HG02840 (cell line): Measurements from ENCODE around the gene PRC1.

Source experiments
- ATAC-seq: cut with Tn5 transposase; IDR thresholded peaks from one replicate; pipeline ENCODE4 v1.9.1; 2021; ENCODE audit warnings: mild to moderate bottlenecking, moderate library complexity, moderate number of reproducible peaks; ENCODE audit not compliant: unreplicated experiment, low FRiP score

Gene PRC1

DNA sequence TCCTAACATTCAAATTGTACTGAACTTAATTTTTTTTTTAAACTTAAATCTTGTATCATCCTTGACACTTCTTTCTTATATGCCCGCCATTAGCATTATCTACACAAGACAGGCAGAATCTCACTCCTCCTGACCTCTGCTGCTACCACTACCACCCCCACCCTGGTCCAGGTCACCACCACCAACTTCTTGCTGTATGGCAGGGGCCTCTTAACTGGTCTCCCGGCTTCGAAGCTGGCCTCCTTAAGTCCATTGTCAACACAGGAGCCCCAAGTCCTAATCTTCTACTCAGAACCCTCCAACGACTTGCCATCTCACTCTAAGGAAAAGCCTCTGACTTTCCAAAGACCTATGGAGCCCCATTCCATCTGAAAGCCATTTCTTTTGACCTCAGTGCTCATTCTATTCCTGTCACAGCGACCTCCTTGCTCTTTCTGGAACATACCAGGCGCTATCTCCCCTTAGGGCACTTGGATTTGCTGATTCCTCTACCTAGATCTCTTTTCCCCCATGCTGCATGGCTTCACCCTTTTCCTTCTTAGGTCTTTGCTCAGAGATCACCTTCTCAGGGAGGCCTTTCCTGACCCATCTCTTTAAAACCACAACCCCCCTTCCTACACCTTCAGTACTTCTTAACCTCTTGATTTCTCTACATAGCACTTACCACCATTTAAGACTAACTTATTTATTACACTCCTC, 2.6 kb downstream of the PRC1 start:
- no peak for ATAC-seq

DNA sequence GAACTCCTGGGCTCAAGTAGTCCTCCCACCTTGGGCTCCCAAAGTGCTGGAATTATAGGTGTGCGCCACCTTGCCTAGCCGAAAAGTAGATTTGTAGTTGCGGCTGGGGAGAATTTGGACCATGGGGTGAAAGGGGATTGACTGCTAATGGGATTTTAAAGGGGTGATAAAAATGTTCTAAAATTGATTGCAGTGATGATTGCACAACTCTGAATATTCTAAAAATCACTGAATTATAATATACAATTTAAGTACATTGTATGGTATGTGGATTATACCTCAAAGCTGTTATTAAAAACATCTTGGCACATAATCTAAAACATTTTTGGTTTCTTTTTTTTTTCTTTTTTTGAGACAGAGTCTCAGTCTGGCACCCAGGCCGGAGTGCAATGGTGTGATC, 3.9 kb downstream of the PRC1 start:
- ATAC-seq = no peak

DNA sequence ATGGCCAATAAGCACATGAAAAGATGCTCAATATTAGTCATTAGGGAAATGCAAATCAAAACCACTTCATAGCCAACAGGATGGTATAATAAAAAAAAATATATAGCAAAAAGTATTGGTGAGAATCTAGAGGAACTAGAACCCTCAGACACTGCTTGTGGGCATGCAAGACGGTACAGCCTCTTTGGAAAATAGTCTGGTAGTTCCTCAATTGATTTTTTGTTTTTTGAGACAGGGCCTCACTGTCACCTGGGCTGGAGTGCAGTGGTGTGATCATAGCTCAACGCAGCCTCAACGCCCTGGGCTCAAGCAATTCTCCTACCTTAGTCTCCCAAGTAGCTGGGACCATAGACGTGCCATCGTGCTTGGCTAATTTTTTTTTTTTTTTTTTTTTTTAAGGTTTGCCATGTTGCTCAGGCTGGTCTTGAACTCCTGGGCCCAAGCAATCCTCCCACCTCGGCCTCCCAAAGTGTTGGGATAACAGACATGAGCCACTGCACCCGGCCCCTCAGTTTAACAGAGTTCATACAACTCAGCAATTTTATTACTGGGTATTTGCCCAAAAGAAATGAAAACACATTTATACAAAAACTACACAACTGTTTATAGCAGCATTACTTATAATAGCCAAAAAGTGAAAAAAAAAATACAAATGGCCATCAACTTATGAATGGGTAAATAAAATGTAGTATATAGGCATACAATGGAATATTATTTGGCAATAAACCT, 5.1 kb downstream of the PRC1 start:
- ATAC-seq = no peak

DNA sequence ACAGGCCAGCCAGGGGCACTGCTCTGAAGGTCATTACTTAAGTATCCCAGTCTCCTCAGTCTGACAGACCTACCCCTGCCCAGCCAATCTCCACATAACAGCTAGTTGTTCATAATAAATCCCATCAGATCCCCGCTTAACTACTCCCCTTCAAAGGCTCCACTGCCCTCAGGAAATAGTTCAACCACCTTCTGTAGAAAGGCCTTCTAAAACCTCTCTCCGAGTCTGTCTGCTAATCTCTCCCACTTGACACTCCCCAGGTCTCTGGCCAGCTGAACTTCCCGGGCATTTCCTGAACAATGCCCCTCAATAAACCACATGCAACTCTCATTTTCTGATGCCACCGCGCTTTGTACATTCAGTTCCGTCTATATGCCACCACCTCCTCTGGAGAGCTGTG, 6.0 kb downstream of the PRC1 start:
- no peak for ATAC-seq

DNA sequence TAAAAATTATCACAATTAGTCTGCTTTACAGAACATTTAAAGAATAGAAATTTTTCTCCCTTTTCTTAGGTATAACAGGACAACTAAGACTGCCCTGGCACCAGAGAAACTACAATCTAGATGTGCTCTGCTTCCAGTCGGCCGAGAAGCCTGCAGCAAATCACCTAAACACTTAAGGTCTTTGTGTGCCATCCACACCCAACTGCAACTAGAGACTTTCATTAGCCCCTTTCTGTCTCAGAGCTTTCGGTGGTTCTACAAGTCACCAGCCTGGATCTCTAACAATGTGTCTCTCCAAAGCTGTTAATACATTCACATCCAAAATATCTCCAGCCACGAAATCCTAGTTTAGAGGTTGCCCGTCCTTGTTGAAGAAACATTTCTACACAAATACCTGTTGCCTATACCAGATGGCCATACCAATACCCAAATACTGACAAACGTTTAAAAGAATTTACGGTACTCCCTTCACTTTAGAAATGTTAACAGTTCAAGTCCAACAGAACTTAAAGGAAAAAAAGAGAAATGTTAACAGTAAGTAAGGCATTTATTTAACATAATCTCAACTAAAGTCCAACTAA, 6.7 kb downstream of the PRC1 start:
- ATAC-seq = no peak

DNA sequence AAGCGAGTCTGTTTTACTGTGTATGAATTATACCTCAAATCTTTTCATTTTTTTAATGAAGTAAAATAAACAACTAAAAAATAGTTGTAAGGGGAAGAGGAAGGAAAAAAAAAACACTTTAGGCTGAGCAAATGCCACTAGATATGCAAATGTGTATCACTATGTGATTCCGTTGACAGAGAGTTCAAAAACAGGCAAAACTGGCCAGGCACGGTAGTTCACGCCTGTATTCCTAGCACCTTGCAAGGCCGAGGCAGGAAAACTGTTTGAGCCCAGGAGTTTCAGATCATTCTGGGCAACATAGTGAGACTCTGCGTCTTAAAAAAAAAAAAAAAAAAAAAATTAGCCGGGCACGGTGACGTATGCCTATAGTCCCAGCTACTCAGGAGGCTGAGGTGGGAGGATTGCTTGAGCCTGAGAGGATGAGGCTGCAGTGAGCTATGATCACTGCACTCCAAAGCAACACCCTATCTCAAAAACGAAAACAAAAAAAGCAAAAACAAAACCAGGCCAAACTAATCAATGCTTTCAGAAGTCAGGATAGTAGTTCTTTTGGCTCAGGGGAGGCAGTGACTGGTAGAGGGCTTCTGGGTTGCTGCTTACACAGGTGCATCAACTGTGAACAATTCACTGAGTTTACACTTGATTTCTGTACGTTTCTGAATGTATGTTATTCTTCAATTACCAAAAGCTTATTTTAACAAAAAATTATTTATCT, 7.4 kb downstream of the PRC1 start:
- ATAC-seq = no peak

DNA sequence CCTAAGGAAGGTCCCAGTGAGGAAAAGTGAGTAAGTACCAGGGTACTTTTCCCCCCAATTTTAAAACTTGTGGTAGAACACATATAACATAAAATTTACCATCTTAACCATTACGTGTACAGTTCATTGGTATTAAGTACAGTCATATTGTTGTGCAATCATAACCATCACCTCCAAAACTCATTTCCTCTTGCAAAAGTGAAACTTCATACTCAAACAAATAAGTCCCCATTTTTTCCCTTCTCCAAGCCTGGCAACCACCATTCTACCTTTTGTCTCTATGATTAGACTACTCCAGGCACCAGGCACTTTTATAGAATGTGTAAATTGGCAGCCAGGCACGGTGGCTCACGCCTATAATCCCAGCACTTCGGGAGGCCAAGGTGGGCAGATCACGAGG, 12.2 kb downstream of the PRC1 start:
- ATAC-seq = no peak

DNA sequence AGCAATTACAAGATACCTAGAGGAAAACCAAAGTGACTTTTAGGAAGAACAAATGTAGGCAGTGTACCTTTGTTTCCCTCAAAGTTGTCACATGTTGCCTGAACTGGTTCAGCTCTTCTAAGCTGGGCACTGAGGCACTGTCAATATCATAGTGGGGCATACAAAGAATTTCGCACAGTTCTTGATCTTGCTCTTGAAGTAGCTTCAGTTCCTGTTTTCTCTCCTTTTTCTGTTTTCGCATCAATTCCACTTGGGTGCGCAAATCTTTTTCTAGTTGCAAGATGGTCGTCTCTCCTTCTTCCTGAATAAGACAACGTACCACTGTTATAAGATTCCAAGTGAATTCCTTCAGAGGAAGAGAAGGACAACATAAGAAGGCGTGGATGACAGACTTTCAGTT, 12.7 kb downstream of the PRC1 start:
- no peak for ATAC-seq

DNA sequence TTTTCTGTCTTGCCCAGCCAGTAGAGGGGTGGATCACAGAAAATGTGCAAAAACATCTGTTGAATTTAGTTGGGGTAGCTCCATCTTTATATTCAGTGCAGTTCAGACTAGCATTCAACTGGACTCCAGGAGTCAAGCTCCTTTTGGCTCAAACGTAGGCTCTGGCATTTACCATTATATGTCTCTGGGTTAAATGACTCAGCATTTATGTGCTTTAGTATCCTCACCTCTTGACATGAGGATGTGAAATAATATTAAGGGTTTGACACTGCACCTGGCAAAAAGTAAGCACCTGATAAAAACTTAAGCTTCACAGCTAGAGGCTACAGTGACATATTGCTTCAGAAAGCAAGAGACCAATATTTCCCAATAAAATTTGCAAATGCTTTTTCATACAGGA, 14.8 kb downstream of the PRC1 start:
- ATAC-seq = no peak

DNA sequence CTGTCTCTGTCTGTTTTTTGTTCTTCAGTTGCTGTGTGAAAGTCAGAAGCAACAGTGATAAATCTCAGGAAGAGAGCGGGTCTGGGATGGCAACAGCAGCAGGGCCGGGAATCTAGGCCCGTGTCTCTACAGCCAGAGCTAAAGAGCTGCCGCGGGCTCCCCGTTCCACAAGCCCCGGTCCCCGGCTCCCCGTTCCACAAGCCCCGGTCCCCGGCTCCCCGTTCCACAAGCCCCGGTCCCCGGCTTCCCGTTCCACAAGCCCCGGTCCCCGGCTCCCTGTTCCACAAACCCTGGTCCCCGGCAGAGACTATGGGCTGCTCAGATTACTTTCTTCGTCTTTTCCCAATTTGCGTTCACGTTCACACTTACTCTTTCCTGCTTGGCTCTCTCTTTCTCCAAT, 20.1 kb downstream of the PRC1 start:
- no peak for ATAC-seq

- no peak for ATAC-seq
These were observed 22.2 kb downstream of the PRC1 start for GRCh38 chr15:90972133-90972532.

GRCh38 chr15:90970274-90970673, 24.1 kb downstream of the PRC1 start:
- no peak for ATAC-seq

GRCh38 chr15:90968434-90968833, 25.9 kb downstream of the PRC1 start:
- no peak for ATAC-seq

DNA sequence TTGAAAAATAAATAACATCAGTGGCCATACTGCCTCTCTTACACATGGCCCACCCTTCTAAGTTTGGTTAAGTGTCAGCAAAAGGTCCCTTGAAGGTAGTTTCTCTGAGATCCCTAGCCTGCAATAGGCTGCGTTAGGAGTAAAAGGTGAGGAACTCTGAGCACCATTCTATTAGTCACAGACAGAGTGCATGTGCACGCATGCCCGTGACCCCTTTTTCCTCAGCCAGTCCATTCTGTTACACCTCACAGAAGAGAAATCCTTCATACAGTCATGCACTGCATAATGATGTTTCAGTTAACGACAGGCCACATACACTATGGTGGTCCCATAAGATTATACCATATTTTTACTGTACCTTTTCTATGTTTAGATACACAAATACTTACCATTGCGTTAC, 27.1 kb downstream of the PRC1 start:
- ATAC-seq = no peak

DNA sequence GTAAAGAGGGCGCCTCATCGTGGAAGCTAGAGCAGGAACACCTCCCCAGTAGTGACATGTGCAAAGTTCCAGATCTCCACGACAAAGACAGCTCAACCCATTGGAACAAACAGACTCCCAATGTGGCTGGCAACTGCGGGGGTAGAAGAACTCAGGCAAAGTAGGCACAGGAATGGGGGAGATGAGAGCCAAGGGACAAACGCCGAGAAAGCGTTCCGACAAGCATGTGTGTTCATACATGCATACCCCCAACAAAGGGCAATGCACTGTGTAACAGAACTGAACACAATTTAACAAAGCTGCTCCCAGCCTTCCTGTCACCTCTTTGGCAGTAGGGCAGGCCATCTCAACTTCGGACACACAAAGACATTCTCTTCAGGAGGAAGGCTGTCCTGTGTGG, 28.1 kb downstream of the PRC1 start:
- no peak for ATAC-seq

DNA sequence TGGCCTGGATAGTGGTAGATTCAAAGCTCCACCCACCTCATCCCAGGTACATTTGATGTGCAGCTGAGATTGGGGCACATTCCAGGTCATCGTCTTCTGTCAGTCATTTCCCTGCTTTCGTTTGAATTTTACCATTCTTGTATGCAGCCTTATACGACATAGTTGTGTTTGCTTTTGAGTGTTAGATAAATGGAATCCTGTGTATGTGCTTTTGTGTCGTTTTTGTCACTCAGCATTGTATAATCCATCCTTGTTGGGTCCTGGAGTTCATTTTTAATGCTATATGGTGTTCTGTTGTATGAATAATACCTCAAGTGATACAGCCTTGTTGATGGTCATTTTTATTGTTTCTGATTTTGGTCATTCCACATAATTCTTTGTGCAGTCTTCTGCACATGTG, 32.3 kb downstream of the PRC1 start:
- no peak for ATAC-seq

DNA sequence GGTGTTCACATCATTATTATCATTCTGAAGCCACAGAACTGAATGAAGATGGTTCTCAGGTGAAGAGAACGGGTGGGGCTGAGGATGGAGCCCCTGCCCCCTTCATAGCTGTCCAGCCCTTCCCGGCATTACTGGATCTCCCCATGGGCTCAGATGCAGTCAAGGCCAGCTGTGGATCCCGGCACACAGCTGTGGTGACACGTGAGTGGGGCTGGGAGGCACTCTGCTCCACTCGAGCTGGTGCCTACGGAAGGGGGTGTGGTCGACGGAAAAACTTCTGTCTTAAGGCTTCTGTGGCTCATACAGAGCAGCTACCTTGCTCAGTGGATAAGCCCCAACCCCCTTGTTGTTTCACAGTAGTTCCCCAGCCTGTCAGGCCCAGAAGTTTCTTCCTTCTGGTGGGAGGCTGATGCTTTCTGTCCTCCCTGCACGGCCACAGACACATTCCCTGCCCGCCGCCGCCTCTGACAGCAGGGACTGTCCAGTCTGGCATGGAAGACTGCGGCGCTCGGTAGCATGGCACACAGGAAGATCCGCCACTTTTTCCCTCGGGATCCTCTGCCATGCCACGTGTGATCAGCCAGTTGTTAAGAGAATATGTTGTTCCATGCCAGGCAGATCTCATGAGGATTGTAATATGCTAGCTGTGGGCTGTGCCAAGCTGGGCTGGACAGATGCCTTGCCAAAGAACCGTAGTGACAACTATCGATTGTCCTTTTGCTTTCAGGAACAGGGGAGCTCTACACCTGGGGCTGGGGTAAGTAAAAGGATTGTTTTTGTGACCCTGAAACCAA, 33.8 kb downstream of the PRC1 start:
- no peak for ATAC-seq

DNA sequence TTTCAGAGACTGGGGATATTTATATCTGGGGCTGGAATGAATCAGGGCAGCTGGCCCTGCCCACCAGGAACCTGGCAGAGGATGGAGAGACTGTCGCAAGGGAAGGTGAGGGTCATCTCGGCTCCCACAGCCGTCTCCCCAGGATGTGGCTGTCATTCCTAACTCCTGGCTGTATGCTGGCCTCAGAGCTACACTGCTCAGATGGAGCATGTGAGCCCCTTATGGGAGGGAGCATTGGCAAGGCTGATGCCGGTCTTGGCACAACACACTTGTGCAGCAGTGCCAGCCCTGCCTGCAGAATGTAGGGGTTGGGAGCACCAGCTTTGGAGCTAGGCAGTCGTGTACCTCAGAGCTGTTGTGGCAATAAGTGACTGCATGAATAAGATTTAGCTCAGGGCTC, 34.4 kb downstream of the PRC1 start:
- ATAC-seq = no peak

GRCh38 chr15:90959028-90959595, 35.2 kb downstream of the PRC1 start:
- ATAC-seq = no peak

DNA sequence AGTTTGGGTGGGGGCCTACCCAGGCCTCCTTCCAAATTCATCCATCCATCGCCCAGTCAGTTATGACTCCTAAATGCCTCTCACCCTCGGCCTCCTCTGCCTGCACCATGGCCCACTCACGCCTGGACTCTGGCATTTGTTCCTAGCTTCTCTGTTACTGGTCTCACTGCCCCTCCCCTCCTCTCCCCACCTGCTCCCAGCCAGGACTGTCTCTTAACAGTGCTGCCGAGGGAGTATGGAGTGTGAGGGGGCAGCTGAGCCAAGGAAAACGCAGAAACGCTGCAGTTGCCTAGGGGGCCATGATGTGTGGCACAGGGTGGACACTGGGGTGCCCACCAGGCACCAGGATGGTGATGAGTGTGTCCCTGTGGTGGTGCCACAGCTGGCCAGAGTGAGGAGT, 36.5 kb downstream of the PRC1 start:
- ATAC-seq = no peak
